K562 (cell line): ENCODE data around the gene SDC1.

Experiments used
- CBX8 ChIP-seq: fragments of 200-600 bp; sonication (generic); IDR thresholded peaks from 2 replicates; pipeline ENCODE4 v1.6.1; 2012; ENCODE audit warnings: borderline replicate concordance, mixed run types, low read depth, mild to moderate bottlenecking, moderate library complexity, mixed read lengths, low read length, control low read depth, inconsistent platforms; ENCODE audit not compliant: poor library complexity, severe bottlenecking; ENCODE audit errors: extremely low read depth
- EZH2 ChIP-seq: IDR thresholded peaks from 2 replicates; pipeline ENCODE4 v1.6.1; 2012; ENCODE audit warnings: low read depth, mild to moderate bottlenecking, inconsistent platforms, low read length, borderline replicate concordance
- JUND ChIP-seq, 2 experiments: IDR thresholded peaks; 2 replicates in 1 of 2; 3 replicates in 1 of 2; pipeline ENCODE4 v1.6.1; 2011; ENCODE audit warnings: borderline replicate concordance in 2 of 2, low read depth in 2 of 2, low read length in 2 of 2, improper control_type of control experiment in 1 of 2, missing biosample characterization in 1 of 2, missing genetic modification characterization in 1 of 2, missing genetic modification reagents in 1 of 2
- KAT2B ChIP-seq: IDR thresholded peaks from one replicate; pipeline ENCODE4 v1.6.1; 2012; ENCODE audit warnings: low read depth, mild to moderate bottlenecking, control low read depth, inconsistent platforms, low read length, moderate library complexity
- NR2C2 ChIP-seq, 2 experiments: fragments of 200-800 bp in 1 of 2; sonication (Bioruptor generic) in 1 of 2; sonication (generic) in 1 of 2; formaldehyde crosslinking in 1 of 2; IDR thresholded peaks; 2 replicates each; pipeline versions ENCODE4 v1.6.1 to v1.8.0; 2016 to 2022; ENCODE audit warnings: mild to moderate bottlenecking in 1 of 2, missing compliant biosample characterization in 1 of 2, missing genetic modification characterization in 1 of 2, missing genetic modification reagents in 1 of 2
- POLR2G ChIP-seq: fragments of 200-400 bp; formaldehyde crosslinking; IDR thresholded peaks from 2 replicates; pipeline ENCODE4 v1.6.1; 2017; ENCODE audit warnings: low read depth, mild to moderate bottlenecking, antibody characterized with exemption, low read length, moderate library complexity
- SAFB ChIP-seq: fragments of 200-400 bp; formaldehyde crosslinking; IDR thresholded peaks from 2 replicates; pipeline ENCODE4 v1.6.1; 2017; ENCODE audit warnings: low read depth, low read length, borderline replicate concordance
- TF ChIP-seq, protein P1 (sequence below), 3 experiments: IDR thresholded peaks in 2 of 3; conservative IDR thresholded peaks in 1 of 3; 2 replicates each; pipeline ENCODE4 v1.5.1; 2011 to 2012; ENCODE audit warnings: low read length in 3 of 3, mild to moderate bottlenecking in 3 of 3, control low read depth in 2 of 3, improper control_type of control experiment in 1 of 3, inconsistent platforms in 1 of 3, low read depth in 1 of 3, mixed read lengths in 1 of 3, moderate library complexity in 1 of 3; ENCODE audit not compliant: insufficient read depth in 2 of 3
- TF ChIP-seq, protein P2 (sequence below), 2 experiments: fragments of 200-800 bp in 1 of 2; sonication (Bioruptor generic) in 1 of 2; sonication (generic) in 1 of 2; formaldehyde crosslinking in 1 of 2; IDR thresholded peaks in 1 of 2; conservative IDR thresholded peaks in 1 of 2; 2 replicates each; pipeline versions ENCODE4 v1.5.0 to v1.6.1; 2016 to 2020; ENCODE audit warnings: missing compliant biosample characterization in 1 of 2, missing genetic modification characterization in 1 of 2, missing genetic modification reagents in 1 of 2
- TF ChIP-seq, protein P3 (sequence below): fragments of 250-450 bp; sonication (Bioruptor Pico); IDR thresholded peaks from 2 replicates; pipeline ENCODE4 v1.4.0; 2020; ENCODE audit warnings: mild to moderate bottlenecking, moderate library complexity

DNA sequence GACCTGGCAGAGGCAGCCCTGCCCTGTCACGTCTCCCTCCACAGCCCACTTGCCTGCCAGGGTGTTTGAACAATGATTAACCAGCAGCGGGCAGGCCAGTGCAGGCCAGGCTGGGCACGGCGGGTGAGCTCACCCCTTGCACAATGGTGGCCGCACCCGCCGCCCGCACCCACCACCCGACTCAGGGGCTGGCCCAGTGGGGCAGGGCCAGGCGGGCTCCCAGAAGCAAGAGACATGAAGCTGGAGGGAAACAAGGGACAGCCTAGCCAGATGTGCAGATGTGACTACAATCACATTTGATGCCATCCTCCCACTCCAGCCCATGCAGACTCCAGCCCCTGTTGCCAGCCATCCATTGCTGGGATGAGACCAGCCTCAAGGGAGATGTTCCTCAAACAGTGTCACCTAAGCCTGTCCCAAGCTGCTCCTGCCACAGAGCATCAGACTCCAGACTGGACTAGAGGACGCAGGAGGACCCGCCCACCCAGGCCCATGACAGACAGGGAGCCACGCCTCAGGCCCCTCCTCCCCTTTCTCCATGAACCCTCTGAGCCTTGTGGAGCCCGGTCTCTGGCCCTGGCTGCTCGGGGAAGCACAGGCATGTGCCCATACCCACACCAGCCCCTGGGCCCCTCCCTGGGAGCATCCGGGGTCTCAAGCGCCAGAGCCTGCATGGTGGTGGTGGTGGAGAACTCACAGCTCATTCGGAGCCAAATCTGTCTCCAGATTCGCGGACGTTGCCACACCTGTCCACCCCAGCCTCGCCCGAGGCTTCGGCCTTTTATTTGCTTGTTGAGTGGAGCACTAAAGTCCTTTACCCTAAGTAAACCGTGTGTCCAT is 45.0 kb downstream of the SDC1 start:
- no peak for TF ChIP-seq POLR2G
- no peak for TF ChIP-seq CBX8
- TF ChIP-seq, protein P1, sequence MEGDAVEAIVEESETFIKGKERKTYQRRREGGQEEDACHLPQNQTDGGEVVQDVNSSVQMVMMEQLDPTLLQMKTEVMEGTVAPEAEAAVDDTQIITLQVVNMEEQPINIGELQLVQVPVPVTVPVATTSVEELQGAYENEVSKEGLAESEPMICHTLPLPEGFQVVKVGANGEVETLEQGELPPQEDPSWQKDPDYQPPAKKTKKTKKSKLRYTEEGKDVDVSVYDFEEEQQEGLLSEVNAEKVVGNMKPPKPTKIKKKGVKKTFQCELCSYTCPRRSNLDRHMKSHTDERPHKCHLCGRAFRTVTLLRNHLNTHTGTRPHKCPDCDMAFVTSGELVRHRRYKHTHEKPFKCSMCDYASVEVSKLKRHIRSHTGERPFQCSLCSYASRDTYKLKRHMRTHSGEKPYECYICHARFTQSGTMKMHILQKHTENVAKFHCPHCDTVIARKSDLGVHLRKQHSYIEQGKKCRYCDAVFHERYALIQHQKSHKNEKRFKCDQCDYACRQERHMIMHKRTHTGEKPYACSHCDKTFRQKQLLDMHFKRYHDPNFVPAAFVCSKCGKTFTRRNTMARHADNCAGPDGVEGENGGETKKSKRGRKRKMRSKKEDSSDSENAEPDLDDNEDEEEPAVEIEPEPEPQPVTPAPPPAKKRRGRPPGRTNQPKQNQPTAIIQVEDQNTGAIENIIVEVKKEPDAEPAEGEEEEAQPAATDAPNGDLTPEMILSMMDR (IDR thresholded peaks at IDR 0.05 in 2 of 3, conservative IDR thresholded peaks at IDR 0.05 in 1 of 3; ENCODE audit: insufficient read depth in 2 of 3, low read depth in 1 of 3, low read length in 3 of 3), result no peak
- no peak for TF ChIP-seq SAFB
- TF ChIP-seq, protein P2, sequence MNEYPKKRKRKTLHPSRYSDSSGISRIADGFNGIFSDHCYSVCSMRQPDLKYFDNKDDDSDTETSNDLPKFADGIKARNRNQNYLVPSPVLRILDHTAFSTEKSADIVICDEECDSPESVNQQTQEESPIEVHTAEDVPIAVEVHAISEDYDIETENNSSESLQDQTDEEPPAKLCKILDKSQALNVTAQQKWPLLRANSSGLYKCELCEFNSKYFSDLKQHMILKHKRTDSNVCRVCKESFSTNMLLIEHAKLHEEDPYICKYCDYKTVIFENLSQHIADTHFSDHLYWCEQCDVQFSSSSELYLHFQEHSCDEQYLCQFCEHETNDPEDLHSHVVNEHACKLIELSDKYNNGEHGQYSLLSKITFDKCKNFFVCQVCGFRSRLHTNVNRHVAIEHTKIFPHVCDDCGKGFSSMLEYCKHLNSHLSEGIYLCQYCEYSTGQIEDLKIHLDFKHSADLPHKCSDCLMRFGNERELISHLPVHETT (CRISPR knock-in tag; conservative IDR thresholded peaks at IDR 0.05 in 1 of 2, IDR thresholded peaks at IDR 0.05 in 1 of 2), result no peak
- TF ChIP-seq, protein P3, sequence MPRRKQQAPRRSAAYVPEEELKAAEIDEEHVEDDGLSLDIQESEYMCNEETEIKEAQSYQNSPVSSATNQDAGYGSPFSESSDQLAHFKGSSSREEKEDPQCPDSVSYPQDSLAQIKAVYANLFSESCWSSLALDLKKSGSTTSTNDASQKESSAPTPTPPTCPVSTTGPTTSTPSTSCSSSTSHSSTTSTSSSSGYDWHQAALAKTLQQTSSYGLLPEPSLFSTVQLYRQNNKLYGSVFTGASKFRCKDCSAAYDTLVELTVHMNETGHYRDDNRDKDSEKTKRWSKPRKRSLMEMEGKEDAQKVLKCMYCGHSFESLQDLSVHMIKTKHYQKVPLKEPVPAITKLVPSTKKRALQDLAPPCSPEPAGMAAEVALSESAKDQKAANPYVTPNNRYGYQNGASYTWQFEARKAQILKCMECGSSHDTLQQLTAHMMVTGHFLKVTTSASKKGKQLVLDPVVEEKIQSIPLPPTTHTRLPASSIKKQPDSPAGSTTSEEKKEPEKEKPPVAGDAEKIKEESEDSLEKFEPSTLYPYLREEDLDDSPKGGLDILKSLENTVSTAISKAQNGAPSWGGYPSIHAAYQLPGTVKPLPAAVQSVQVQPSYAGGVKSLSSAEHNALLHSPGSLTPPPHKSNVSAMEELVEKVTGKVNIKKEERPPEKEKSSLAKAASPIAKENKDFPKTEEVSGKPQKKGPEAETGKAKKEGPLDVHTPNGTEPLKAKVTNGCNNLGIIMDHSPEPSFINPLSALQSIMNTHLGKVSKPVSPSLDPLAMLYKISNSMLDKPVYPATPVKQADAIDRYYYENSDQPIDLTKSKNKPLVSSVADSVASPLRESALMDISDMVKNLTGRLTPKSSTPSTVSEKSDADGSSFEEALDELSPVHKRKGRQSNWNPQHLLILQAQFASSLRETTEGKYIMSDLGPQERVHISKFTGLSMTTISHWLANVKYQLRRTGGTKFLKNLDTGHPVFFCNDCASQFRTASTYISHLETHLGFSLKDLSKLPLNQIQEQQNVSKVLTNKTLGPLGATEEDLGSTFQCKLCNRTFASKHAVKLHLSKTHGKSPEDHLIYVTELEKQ, result no peak
- TF ChIP-seq NR2C2 (CRISPR knock-in tag; IDR thresholded peaks at IDR 0.05), result no peak
- TF ChIP-seq NR2C2 (tag; IDR thresholded peaks at IDR 0.05), result no peak
- no peak for TF ChIP-seq JUND (IDR thresholded peaks at IDR 0.05; ENCODE audit: borderline replicate concordance, low read depth, low read length)
- TF ChIP-seq JUND (tag; IDR thresholded peaks at IDR 0.05; ENCODE audit: borderline replicate concordance, low read depth, low read length), result no peak
- no peak for TF ChIP-seq KAT2B
- TF ChIP-seq EZH2, result no peak
